HG03565 (cell line): ENCODE measurements around the gene MISP.

Experiments used
- ATAC-seq: cut with Tn5 transposase; IDR thresholded peaks from one replicate; pipeline ENCODE4 v1.9.1; 2021; ENCODE audit warnings: mild to moderate bottlenecking, moderate library complexity; ENCODE audit not compliant: unreplicated experiment

Gene MISP

DNA sequence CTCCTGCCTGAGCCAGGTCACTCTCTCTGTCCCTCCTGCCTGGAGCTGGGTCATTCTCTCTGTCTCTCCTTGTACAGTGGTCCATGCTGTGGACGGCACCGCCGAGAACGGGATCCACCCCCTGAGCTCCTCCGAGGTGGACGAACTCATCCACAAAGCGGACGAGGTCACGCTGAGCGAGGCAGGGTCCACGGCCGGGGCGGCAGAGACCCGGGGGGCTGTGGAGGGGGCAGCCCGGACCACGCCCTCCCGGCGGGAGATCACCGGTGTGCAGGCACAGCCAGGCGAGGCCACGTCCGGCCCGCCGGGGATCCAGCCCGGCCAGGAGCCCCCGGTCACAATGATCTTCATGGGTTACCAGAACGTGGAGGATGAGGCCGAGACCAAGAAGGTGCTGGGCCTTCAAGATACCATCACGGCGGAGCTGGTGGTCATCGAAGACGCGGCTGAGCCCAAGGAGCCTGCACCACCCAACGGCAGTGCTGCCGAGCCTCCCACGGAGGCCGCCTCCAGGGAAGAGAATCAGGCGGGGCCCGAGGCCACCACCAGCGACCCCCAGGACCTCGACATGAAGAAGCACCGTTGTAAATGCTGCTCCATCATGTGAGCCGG is 4.6 kb upstream of the MISP start:
- no peak for ATAC-seq

DNA sequence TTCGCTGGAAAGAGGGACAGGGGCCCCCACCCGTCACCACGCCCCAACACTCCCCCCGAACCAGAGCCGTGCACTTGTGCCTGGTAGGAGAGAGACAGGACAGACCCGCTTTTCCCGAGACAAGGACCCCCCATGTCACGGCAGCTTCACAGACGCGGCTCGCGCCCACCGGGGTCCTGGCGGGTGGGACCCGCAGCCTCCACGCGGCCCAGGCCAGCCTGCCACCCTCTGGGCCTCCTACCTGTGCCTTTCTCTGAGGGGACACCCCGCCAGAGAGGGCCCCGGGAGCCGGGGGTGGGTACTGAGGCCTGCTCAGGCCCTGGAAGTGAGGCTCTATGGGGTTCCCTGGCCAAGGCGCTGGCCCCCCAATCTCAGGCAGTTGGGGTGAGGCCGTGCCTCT is 4.0 kb upstream of the MISP start:
- ATAC-seq, result no peak

- ATAC-seq, result no peak
These were observed 3.3 kb upstream of the MISP start for GRCh38 chr19:747432-748273.

GRCh38 chr19:748274-748598 is 2.7 kb upstream of the MISP start:
- ATAC-seq, result no peak

GRCh38 chr19:749811-750210 is 1.1 kb upstream of the MISP start:
- no peak for ATAC-seq

DNA sequence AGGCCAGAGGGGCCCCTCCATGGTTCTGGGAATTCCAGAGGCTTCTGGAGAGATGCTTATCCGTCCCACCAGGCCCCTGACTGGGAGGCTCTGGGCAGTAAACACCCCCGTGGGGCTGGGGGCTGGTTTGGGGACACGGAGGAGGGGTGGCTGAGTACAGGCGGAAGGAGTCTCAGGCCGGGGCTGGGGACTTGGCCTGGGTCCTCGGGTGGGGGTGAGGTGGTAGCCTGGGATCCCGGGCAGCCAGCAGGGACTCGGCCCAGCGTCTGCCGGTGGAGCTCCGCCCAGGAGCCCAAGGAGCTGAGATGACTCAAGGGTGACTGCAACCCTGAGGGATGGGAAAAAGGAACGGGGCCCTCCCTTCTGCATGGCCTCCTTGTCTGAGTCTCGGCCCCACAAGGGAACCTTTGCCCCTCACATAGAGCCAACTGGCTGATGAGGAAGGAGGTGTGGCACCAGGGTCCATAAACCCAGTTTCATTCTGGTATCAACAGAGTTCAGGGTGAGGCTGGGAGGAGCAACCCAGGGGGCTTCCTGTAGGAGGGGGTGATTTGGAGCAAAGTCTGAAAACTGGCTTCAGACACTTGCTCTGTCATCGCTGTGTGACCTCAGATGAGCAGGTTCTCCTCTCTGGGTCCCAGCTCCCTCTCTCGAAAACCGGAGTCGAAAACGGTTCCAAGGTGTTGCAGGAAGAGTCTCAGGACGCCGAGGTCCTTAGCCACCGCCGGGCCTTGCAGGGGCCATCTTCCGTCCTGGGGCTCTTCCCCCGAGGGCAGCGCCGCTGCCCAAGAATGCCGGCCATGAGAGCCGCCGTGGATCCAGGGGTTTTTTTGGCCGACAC is 809 bp downstream of the MISP start:
- ATAC-seq, result no peak

DNA sequence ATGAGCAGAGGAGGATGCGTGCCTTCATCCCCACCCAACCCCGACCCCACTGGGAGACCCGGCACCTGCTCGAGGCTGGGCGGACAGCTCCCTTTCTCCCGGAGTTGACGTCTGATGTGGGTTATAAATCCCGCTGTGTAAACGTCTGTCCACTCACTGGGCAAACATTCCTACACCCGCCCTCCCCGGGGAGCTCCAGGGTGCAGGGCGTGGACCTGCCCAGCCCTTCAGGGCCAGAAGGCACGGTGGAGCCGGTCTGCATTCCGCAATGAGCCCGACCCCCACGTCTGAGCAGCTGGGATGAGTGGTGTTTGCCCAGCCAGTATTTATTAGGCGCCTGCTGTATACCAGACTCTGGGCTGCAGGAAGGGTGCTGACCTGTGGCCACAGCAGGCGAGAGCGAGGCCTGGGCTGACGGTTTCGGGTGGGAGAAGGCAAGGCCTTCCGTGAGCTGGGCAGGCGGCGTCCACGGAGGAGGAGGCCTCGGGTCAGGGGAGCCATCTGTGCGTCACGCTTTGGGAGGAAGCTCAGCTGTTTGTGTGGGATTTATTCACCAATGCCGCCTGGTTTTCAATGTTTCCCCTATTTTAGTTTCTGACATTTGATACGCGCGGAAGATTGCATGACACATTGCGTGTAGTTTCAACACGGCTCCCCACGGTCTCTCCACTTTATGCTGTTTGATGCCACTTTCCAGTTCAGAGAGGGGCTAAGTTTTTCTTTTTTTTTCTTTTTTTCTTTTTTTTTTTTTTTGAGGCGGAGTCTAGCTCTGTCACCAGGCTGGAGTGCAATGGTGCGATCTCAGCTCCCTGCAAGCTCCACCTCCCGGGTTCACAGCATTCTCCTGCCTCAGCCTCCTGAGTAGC is 2.0 kb downstream of the MISP start:
- ATAC-seq, result no peak

DNA sequence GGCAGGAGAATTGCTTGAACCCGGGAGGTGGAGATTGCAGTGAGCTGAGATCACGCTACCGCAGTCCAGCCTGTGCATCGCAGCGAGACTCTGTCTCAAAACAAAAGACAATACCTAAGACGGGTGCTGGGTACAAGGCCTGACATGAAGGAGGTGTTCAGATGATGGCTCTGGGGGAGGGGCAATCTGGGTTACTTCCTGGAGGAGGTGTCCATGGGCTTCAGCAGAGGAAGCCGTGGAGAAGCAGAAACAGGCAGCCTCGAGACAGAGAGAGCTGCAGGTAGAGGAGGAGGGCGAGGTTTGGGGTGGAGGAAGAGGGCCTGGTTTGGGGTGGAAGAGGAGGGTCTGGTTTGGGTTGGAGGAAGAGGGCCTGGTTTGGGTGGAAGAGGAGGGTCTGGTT is 3.6 kb downstream of the MISP start:
- no peak for ATAC-seq

- ATAC-seq, result no peak
These were observed 4.2 kb downstream of the MISP start for GRCh38 chr19:755063-755462.

DNA sequence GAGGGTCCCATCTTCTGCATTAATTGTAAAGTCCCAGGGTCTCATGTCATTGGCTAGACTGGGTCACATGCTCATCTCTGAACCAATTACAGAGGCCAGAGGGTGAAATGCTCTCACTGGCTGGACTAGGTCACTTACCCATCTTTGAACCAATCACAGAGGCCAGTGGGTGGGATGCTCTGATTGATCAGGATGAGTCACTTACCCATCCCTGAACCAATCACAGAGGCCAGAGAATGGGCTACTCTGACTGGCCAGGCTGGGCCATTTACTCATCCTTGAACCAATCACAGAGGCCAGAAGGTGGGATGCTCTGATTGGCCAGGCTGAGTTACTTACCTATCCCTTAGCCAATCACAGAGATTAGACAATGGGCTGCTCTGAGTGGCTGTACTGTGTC is 5.3 kb downstream of the MISP start:
- ATAC-seq, result no peak

DNA sequence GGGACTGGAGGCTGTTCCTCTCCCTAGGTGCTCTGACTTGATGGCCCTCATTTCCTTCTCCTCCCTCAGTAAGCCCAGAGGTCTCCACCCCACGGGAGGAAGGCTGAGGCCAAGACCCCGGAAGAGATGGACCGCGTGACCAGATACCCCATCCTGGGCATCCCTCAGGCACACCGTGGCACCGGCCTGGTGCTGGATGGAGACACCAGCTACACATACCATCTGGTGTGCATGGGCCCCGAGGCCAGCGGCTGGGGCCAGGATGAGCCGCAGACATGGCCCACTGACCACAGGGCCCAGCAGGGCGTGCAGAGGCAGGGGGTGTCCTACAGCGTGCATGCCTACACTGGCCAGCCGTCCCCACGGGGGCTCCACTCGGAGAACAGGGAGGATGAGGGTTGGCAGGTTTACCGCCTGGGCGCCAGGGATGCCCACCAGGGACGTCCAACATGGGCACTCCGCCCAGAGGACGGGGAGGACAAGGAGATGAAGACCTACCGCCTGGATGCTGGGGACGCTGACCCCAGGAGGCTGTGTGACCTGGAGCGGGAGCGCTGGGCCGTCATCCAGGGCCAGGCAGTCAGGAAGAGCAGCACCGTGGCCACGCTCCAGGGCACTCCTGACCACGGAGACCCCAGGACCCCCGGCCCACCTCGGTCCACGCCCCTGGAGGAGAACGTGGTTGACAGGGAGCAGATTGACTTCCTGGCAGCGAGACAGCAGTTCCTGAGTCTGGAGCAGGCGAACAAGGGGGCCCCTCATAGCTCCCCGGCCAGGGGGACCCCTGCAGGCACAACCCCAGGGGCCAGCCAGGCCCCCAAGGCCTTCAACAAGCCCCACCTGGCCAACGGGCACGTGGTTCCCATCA is 6.1 kb downstream of the MISP start:
- ATAC-seq, result no peak

DNA sequence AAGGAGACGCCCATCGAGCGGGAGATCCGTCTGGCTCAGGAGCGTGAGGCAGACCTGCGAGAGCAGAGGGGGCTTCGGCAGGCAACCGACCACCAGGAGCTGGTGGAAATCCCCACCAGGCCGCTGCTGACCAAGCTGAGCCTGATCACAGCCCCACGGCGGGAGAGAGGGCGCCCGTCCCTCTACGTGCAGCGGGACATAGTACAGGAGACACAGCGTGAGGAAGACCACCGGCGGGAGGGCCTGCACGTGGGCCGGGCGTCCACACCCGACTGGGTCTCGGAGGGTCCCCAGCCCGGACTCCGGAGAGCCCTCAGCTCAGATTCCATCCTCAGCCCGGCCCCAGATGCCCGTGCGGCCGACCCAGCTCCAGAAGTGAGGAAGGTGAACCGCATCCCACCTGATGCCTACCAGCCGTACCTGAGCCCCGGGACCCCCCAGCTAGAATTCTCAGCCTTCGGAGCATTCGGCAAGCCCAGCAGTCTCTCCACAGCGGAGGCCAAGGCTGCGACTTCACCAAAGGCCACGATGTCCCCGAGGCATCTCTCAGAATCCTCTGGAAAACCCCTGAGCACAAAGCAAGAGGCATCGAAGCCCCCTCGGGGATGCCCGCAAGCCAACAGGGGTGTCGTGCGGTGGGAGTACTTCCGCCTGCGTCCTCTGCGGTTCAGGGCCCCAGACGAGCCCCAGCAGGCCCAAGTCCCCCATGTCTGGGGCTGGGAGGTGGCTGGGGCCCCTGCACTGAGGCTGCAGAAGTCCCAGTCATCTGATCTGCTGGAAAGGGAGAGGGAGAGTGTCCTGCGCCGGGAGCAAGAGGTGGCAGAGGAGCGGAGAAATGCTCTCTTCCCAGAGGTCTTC is 7.1 kb downstream of the MISP start:
- ATAC-seq, result no peak

GRCh38 chr19:763181-763580 is 12.3 kb downstream of the MISP start:
- no peak for ATAC-seq

DNA sequence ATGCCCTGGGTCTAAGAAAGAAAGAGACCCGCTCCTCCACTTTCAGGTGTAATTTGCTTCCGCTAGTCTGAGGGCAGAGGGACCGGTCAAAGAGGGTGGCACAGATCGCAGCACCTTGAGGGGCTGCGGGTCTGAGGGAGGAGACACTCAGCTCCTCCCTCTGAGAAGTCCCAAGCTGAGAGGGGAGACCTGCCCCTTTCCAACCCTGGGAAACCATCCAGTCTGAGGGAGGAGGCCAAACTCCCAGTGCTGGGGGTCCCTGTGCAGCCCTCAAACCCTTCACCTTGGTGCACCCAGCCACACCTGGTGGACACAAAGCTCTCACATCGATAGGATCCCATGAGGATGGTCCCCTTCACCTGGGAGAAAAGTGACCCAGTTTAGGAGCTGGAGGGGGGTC is 13.0 kb downstream of the MISP start:
- ATAC-seq, result no peak

GRCh38 chr19:764301-764700 is 13.4 kb downstream of the MISP start:
- ATAC-seq, result no peak

DNA sequence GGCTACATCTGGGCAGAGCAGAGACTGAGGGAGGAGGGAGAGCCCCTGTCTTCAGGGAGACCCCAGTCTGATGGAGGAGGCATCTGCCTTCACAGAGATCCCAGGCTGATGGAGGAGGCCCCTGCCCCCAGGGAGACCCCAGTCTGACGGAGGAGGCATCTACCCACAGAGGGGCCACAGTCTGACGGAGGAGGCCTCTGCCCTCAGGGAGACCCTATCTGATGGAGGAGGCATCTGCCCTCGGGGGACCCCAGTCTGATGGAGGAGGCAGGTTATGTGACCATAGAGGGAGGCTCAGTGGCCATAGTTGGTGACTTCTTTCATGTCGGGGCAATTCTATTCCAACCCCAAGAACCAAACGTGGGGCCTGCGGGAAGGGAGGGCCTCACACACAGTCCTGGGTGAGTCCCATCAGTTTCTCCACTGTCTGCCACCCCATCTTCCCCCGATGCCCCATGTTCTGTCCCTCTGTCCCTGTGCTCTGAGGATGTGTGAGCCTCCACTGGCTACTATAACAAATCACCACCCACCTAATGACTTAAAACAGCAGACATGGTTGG is 14.3 kb downstream of the MISP start:
- ATAC-seq, result no peak

DNA sequence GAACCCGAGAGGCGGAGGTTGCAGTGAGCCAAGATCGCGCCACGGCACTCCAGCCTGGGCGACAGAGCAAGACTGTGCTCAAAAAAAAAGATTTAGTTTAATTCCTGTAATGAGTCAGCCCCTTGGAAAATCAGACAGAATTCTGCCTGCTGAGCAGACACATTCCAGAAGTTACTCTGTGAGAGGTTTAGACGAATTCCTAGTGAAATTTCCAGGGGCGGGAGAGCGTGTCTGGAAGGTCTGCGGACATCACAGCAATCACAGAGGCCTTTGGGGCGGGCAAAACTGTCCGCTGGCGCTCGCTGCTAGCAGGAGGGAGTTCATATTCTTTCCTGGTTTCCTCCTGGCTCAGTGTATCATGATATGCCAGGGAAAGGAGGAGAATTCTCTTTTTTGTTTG is 17.5 kb downstream of the MISP start:
- ATAC-seq, result no peak

DNA sequence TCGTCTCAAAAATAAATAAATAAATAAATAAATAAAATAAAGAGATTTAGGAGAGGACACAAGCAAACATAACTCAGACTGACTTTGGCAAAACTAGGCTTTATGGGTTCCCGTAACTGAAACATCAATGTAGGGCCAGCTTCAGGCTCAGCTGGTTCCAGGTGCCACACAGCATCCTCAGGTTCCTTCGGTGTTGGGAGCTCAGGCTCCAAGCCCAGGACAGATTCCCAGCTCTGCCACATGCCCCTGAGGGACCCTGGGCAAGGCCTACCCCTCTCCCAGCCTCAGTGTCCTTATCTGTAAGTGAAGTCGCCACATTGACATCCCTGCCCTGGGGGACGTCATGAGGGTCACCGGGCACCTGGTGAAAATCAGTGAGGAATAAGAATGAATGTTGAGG is 18.7 kb downstream of the MISP start:
- no peak for ATAC-seq

- no peak for ATAC-seq
These were observed 20.4 kb downstream of the MISP start for GRCh38 chr19:771332-771785.
